G401.6 (cell line): Measurements from ENCODE around the gene SLCO4C1.
A peak's percentile ranks its signal among the peaks of the same experiment; 100 is the strongest.

Source experiments
- FAIRE-seq: peaks from 2 replicates; lab custom pipeline; 2012; peaks lifted over from hg19 to GRCh38; lab: Jason Lieb, UNC

The SLCO4C1 gene

DNA sequence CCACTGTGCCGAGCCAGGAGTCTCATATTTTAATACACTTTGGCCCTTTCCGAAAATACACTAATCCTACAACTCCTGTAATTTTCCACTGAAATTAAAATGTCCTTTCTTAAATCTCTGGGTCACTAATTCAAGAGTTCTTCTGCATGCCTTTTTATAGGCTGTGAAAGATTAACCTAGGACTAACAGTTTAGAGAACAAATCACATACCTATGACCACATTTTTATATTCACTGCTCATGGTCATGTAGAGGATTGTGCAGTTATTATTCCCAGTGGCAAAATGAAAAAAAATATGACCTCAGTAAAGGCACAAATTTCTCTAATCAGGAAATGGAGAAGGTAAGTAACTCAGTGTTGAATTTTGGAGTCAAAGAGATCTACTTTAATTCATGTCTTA, 33.4 kb downstream of the SLCO4C1 start:
- FAIRE-seq = no peak

DNA sequence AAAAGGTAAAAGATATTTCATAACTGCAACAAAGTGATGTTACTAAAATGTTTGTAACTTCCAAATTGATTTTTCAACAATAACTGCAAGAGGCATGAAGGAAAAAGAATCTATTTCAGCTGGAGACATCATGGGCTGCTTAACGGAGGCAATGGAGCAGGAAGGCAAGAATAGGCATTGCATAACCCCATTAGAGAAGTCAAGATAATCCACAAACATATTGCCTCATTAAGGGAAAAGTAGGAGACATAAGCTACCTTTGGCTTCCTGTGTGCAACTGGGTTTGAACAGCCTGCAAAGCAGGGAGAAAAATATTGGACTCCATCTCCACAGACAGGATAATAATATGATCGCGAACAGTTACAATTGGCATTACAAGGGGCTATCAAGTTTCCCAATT, 46.7 kb downstream of the SLCO4C1 start:
- FAIRE-seq = no peak

DNA sequence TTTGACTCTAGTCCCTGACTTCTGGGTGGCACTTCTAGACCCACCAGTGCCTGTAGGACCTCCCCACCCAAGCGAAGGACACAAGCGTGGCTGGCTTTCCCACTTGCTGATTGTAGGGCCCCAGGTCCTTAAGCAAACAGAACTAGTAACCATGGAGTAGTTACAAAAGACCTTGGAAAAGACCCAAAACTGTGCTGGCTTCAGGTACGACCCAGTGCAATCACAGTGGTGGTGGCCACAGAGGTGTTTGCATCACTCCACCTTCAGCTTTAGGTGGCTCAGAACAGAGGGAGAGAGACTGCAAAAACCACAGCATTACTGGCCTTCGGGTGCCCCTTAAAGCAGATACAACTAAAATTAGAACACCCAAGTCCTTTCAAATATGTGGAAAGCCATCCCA, 52.9 kb downstream of the SLCO4C1 start:
- no peak for FAIRE-seq

DNA sequence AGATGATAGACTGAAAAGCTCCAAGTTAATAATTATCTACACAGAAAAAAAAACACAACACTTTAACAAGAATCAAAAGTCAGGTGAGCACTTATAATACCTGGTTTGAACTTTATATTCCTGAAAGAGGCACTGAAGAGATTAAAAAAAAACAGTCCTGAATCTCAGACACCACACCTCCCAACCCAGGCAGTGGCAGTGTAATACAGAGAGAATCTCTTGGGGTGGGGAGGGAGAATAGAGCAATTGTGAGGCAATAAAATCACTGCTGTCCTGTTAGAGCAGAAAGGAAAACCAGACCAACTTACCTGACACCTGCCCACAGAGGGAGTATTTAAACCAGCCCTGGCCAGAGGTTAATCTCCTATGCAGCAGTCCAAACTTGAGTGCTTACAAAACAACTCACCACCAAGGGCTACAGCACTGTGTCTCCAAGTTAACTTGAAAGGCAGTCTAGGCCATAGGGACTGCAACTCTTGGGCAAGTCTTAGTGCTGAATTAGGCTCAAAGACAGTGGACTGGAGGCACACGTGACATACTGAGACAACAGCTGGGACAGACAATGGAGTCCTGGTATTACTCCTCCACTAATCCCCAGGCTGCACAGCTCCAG, 54.2 kb downstream of the SLCO4C1 start:
- no peak for FAIRE-seq

DNA sequence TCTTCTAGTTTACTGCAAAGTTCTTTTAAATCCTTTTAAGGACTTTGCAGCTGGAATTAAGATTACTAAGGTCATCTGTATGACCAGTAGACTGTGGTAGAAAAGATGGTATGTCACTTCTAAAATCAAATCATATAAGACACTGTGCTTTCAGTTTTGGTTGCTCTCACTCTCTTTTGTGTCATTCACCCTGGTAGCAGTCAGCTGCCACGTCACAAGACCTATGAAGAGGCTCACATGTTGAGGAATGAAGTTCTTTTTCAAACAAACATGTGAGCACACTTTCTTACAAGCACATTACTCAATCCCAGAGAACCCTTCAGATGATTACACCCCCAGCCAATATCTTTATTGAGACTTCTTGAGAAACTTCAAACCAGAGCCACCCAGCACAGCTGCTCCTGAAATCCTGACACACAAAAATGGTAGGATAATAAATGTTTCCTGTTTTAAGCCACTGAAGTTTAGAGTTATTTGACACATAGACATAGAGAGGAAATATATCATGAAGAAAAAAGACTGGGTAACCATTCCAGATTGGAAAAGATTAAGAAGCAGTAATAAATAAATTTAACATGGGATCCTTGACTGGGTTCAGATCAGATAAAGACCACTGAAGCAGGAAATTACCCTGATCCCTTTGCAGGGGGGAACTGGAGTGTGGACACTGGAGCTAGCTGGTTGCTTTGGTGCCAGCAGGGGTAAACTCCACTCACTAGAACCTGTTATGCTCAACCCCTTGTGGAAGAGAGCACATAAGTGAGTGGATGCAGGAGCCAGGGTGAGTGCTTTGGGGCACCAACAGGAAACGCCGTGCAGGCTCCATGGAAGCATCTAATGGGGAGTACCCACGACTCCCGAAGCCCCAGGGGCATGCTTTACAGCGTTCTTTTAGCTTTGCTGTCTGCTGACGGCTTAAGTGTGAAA, 64.1 kb downstream of the SLCO4C1 start:
- no peak for FAIRE-seq

DNA sequence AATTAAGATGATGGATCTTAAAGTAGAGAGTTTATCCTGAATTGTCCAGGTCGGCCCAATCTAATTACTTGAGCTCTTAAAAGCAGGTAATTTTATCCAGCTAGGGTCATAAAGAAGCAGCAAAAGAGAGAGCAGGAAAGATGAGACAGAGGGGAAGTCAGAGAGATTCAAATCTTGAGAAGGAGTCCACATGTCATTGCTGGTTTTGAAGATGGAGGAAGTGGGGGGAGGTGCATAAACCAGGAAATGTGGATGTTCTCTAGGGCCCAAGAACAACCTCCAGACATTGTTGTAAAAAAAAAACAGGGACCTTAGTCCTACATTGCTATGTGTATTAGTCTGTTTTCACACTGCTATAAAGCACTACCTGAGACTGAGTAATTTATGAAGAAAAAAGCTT, 66.4 kb downstream of the SLCO4C1 start:
- no peak for FAIRE-seq

DNA sequence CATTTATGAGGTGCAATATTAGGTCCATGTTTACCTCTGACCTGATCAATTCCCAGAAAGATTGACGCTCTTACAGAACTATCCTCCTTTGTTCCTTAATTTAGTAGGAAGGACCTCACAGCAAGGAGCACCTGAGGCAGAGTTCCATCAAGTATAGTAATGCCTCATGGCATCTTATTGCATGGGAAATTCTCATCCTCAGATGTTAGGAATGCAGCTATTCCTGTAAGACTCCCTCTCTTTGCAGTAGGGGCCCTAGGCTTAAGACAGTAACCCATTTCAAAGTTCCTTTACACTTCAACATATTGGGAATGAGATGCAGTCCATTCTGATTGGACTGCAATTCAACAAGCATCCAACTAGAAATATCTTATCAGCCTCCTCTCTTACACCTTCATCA, 69.8 kb downstream of the SLCO4C1 start:
- FAIRE-seq = no peak

DNA sequence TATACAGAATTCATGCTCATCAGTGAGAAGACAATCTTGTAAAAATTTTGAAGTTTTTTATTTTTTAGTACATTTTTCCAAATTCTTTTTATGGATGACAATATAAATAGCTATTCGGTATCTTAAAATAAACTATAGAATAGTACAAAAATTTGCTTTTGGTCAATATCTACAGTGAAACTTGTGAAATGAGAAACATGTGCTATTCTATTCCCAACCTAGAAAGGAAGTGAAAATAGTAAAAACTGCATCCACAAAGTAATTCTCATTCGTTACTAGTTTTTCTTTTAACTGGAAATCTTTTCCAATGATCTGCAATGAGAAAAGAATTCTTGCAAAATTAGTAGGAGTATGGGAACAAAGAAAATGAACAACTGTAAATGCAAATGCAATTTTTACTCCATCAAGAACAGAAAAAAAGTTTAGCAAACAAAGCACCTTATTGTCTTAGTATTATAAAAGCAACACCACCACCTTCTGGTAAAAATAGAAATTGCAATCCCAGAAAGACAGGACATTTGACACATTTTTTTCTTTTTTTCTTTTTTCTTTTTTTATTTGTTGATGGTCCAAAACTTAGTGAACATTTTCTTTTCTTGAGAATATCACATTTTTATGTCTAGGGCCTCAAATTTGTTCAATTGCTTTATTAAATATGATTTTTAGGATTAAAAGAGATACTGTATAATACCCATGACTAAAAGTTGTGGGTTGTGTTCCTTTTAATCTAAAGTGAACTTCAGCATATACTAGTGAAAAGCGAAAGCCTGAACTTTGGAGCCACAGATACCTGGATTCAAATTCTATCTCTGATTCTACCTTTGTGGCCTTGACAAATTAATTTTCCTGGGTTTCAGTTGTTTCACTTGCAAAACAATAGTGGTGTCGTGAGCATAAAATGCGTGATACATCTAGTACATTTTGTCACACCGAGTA, 72.3 kb downstream of the SLCO4C1 start:
- FAIRE-seq = peak; percentile 94

DNA sequence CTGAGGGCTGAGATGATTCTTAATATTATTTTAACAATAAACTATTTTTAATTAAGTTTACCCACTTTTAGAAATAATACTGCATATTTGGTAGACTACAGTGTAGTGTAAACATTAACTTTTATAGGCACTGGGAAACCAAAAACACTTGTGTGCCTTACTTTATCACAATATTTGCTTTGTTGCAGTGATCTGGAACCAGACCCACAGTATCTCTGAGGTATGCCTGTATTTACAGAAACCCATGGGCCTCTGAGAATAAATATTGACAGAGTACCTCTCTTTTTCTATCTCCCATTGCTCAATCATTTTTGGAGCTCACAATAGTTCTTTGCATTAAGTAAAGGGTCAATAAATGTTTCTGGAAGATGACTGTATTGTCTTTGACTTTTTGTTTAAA, 73.3 kb downstream of the SLCO4C1 start:
- no peak for FAIRE-seq

DNA sequence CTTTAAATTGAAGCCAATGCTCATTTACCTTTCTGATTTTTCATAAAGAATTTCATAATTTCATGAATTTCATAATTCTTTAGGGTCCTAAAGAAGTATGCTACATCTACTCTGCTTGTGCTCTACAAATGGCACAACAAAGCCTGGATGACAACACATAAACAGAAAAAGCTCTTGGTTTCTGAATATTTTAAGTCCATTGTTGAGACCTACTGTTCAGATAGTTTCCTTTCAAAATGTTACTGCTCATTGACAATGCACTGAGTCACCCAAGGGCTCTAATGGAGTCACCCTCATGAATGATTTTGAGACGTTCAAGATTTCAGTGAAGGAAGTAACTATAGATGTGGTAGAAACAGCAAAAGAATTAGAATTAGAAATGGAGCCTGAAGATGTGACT, 74.1 kb downstream of the SLCO4C1 start:
- no peak for FAIRE-seq

DNA sequence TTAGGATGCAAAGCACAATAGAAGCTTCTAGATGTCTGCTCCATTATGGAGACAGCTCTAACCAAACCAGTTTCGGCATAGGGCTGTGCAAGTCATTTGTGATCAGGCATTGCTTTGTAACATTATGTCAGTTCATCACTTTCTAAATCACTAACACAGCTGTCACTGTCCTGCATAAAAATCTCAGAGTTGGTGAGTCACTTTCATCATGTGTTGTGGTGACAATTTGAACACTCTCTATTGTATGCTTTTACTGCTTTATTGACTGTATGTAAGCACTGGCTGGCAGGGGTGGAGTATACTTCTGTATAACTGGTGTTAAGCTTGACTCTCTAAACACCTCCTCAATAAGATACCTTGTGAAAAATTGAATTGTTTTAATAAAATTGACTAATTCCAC, 77.9 kb downstream of the SLCO4C1 start:
- FAIRE-seq = no peak

DNA sequence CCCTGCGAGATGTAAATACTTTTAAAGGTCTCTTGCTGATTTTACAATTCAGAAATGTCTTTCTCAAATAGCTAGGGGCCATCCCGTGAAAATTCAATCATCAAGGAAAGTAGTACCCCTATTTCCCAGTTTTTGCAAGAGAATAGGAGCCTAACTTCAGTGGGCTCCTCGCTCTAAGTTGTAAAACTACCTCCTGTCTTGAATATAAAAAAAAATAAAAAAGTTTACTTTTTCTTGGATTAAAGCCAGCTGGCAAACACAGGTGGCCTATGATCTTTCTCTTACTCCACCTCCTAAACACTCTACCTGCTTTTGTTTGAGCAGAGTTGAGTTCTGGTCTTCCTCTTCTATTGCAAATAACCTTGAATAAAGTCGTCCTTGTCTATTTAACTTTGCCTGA, 79.4 kb downstream of the SLCO4C1 start:
- no peak for FAIRE-seq

DNA sequence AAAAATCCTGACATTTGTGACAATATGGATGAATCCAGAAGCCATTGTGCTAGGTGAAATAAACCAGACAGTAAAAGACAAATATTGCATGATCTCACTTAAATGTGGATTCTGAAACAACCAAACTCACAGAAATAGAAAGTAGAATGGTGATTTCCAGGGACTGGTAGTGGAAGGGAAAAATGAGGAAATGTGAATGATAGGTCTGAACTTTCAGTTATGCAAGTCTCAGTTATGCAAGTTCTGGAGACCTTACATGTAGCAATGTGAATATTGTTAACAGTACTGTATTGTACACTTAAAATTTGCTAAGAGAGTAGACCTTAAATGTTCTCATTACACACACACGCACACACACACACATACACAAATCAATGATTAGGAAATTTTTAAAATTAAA, 84.9 kb downstream of the SLCO4C1 start:
- FAIRE-seq = no peak

DNA sequence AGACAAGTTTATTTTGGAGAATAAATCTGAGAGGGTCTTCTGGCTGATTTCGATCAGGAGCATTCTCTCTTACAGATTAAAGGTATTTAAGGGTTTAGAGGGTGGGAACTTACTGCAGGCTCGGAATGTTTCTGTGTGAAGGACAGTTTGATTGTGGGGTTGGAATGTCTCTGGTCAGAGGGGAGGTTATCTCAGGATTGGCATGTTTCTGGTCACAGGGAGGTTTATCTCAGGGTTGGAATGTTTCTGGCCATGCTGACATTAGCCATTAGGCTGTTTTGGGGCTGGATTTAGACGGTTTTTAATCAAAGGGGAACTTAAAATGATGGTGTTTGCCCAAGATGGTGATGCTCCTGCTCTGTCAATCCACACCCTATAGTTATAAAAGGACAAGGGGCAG, 95.2 kb downstream of the SLCO4C1 start:
- no peak for FAIRE-seq

DNA sequence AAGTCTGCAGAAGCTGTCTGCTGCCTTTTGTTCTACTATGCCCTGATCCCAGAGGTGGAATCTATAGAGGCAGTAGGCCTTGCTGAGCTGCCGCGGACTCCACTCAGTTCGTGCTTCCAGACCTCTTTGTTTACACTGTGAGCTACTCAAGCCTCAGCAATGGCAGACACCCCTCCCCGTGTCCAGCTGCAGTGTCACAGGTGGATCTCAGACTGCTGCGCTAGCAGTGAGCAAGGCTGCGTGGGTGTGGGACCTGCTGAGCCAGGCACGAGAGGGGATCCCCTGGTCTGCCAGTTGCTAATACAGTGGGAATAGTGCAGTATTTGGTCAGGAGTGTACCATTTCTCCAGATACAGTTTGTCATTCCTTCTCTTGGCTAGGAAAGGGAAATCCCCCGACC, 99.6 kb downstream of the SLCO4C1 start:
- no peak for FAIRE-seq
